H1 (cell line): ENCODE results near the gene ATXN2. TPM values are rescaled to one million over a fixed set of nuclear protein-coding genes. Genes with fewer than 3 reads are reported as not detected.

Experiments
- RFX5 ChIP-seq: IDR thresholded peaks from 2 replicates; pipeline ENCODE4 v1.6.1; 2011; ENCODE audit warnings: low read depth, low read length, improper control_type of control experiment, borderline replicate concordance
- SP1 ChIP-seq: IDR thresholded peaks from 2 replicates; pipeline ENCODE4 v1.6.1; 2011; ENCODE audit warnings: low read depth, low read length
- polyA plus RNA-seq, 7 experiments: library from polyadenylated mRNA; depleted of rRNA in 3 of 7; stranded (reverse) in 5 of 7; unstranded in 2 of 7; fragments of >200 nt in 5 of 7; fragments of 200-250 nt in 2 of 7; gene quantifications; 1 replicate in 5 of 7; 2 replicates in 1 of 7; 4 replicates in 1 of 7; pipeline versions ENCODE4 v1.2.1 to v1.2.3, GENCODE V29; 2011 to 2013; ENCODE audit warnings: missing spikeins in 2 of 7, mixed read lengths in 2 of 7
- total RNA-seq: library from RNA; stranded (reverse); fragmentation: NEBNext Ultra II Directional; extraction: Animal tissue kit (Norgen Biotek cat#: 25700); gene quantifications from 2 replicates; pipeline ENCODE4 v1.2.1, GENCODE V29; 2021
- TF ChIP-seq, protein P1 (sequence below): IDR thresholded peaks from 2 replicates; pipeline ENCODE4 v1.6.1; 2012; ENCODE audit warnings: low read length, inconsistent platforms

ATXN2 gene
- total and polyA plus RNA-seq, 2 of the 8 experiments (the other 6 are each of a cell fraction or from before 2014, with no cell fraction given) = 46.6 to 80.7 TPM

DNA sequence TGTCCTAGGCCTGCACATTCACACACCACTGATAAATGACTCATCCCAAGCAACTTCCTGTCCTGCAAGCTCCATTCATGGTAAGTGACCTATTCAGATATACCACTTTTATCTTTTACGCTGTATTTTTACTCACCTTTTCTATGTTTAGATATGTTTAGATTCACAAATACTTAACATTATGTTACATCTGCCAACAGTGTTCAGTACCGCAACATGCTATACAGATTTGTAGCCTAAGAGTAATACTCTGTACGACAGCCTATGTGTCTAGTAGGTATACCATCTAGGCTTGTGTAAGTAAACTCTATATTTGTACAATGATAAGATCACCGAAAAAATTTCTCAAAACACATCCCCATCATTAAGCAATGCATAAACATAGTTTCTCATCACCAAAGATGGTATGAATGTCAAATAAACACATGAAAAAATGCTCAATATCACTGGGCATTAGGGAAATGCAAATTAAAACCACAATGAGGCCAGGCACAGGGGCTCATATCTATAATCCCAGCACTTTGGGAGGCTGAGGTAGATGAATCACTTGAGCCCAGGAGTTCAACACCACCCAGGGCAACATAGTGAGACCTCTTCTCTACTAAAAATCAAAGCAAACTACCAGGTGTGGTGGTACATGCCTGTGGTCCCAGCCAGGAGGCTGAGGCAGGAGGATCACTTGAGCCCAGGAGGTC lies 20.7 kb downstream of the ATXN2 start (continued):
- no peak for TF ChIP-seq RFX5
- no peak for TF ChIP-seq SP1
- TF ChIP-seq, protein P1, sequence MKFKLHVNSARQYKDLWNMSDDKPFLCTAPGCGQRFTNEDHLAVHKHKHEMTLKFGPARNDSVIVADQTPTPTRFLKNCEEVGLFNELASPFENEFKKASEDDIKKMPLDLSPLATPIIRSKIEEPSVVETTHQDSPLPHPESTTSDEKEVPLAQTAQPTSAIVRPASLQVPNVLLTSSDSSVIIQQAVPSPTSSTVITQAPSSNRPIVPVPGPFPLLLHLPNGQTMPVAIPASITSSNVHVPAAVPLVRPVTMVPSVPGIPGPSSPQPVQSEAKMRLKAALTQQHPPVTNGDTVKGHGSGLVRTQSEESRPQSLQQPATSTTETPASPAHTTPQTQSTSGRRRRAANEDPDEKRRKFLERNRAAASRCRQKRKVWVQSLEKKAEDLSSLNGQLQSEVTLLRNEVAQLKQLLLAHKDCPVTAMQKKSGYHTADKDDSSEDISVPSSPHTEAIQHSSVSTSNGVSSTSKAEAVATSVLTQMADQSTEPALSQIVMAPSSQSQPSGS = no peak
